ACC112 (cell line): ENCODE measurements around the gene DTNB.
"Not testable (repeated sequence)": the region's sequence is repeated elsewhere in the genome, so short reads cannot be mapped to it uniquely, and the experiment has no call there.

Experiments used
- H2AFZ ChIP-seq: fragments of 200-600 bp; sonication (generic); one replicate; pipeline ENCODE4 v1.6.0; 2017; ENCODE audit warnings: antibody characterized with exemption, low read length; ENCODE audit not compliant: unreplicated experiment
- H3K27ac ChIP-seq: fragments of 200-600 bp; sonication (generic); 2 replicates; pipeline ENCODE4 v1.5.1; 2014; ENCODE audit warnings: low read depth, mild to moderate bottlenecking, antibody characterized with exemption, low read length, moderate library complexity
- H3K27me3 ChIP-seq: fragments of 200-600 bp; sonication (generic); 2 replicates; pipeline ENCODE4 v1.6.1; 2014; ENCODE audit warnings: mild to moderate bottlenecking, antibody characterized with exemption, low read length, moderate library complexity, mixed read lengths; ENCODE audit not compliant: insufficient read depth
- H3K36me3 ChIP-seq: fragments of 200-600 bp; sonication (generic); 2 replicates; pipeline ENCODE4 v1.6.1; 2016; ENCODE audit warnings: mild to moderate bottlenecking, antibody characterized with exemption, low read length, moderate library complexity, mixed read lengths; ENCODE audit not compliant: insufficient read depth
- H3K4me1 ChIP-seq: fragments of 200-600 bp; sonication (generic); one replicate; pipeline ENCODE4 v1.6.1; 2016; ENCODE audit warnings: low read length, mixed read lengths; ENCODE audit not compliant: insufficient read depth, unreplicated experiment, control insufficient read depth
- H3K4me3 ChIP-seq: fragments of 200-600 bp; sonication (generic); 2 replicates; pipeline ENCODE4 v1.5.1; 2014; ENCODE audit warnings: mild to moderate bottlenecking, low read depth, low read length
- H3K79me2 ChIP-seq: fragments of 200-600 bp; sonication (generic); one replicate; pipeline ENCODE4 v1.6.0; 2016; ENCODE audit warnings: low read length; ENCODE audit not compliant: control insufficient read depth, unreplicated experiment, insufficient read depth

The DTNB gene

GRCh38 chr2:25684577-25685473 lies 11.4 kb upstream of the DTNB start:
- Histone ChIP-seq H3K4me1 (peaks cover under 1% of the 10 kb centered on the region), H3K4me3 (no peak overlapping the region), H2AFZ (no peak overlapping the region), H3K36me3 (no peaks in the 10 kb centered on the region), H3K27me3 (no peaks in the 10 kb centered on the region), H3K27ac (no peak overlapping the region), H3K79me2 (no peaks in the 10 kb centered on the region)

- Histone ChIP-seq H3K27ac (no peak overlapping the region), H3K4me1 (no peaks in the 10 kb centered on the region), H2AFZ (no peak overlapping the region), H3K36me3 (no peaks in the 10 kb centered on the region), H3K27me3 (no peaks in the 10 kb centered on the region), H3K79me2 (no peaks in the 10 kb centered on the region), H3K4me3 (no peak overlapping the region)
Measured at GRCh38 chr2:25682082-25682481, 8.7 kb upstream of the DTNB start.

DNA sequence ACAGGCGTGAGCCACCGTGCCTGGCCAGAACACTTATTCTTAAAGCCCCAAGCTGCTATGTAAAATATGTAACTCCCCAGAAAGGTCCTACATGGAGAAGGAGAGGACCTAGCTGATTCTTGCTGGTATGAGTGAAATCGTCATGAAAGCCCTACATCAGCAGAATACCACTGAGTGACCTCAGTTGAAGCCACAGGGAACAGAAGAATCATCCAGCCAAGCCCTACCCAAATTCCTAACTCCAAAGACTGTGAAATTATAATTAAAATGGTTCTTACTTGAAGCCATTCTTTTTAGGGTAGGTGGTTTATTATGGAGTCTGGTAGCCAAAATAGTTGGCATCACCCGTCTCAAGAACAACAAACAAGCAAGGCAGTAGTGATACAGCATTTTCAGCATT lies 4.5 kb upstream of the DTNB start:
- H3K27ac ChIP-seq = no peak overlapping the region
- H3K36me3 ChIP-seq = no peaks in the 10 kb centered on the region
- H3K4me1 ChIP-seq = no peaks in the 10 kb centered on the region
- no peak overlapping the region for H3K4me3 ChIP-seq
- no peaks in the 10 kb centered on the region for H3K79me2 ChIP-seq
- H3K27me3 ChIP-seq = no peaks in the 10 kb centered on the region
- H2AFZ ChIP-seq = no peak overlapping the region

GRCh38 chr2:25674077-25674362 lies 643 bp upstream of the DTNB start:
- Histone ChIP-seq H3K79me2 (peaks cover 21% of the 10 kb centered on the region), H3K27ac (no peak overlapping the region; the same call in 1 of the 2 replicates), H3K27me3 (no peaks in the 10 kb centered on the region), H3K36me3 (no peaks in the 10 kb centered on the region), H3K4me1 (peaks cover 10% of the 10 kb centered on the region), H3K4me3 (peak overlapping the region; percentile 70), H2AFZ (peak overlapping the region; percentile 34)

GRCh38 chr2:25672494-25673299 lies 680 bp downstream of the DTNB start:
- H3K4me1 ChIP-seq = peaks cover 10% of the 10 kb centered on the region
- H2AFZ ChIP-seq = peak overlapping the region; percentile 99
- peak overlapping the region; percentile 97 for H3K4me3 ChIP-seq
- no peaks in the 10 kb centered on the region for H3K27me3 ChIP-seq
- H3K79me2 ChIP-seq = peaks cover 25% of the 10 kb centered on the region
- no peaks in the 10 kb centered on the region for H3K36me3 ChIP-seq
- H3K27ac ChIP-seq = no peak overlapping the region

GRCh38 chr2:25671622-25672021 lies 1.8 kb downstream of the DTNB start:
- Histone ChIP-seq H3K4me1 (peaks cover 10% of the 10 kb centered on the region), H2AFZ (no peak overlapping the region), H3K27ac (no peak overlapping the region), H3K4me3 (peak overlapping the region; percentile 97), H3K36me3 (no peaks in the 10 kb centered on the region), H3K79me2 (peaks cover 25% of the 10 kb centered on the region), H3K27me3 (no peaks in the 10 kb centered on the region)

- no peak overlapping the region for H2AFZ ChIP-seq
- H3K4me3 ChIP-seq = no peak overlapping the region
Measured at GRCh38 chr2:25669520-25669919, 3.9 kb downstream of the DTNB start.

DNA sequence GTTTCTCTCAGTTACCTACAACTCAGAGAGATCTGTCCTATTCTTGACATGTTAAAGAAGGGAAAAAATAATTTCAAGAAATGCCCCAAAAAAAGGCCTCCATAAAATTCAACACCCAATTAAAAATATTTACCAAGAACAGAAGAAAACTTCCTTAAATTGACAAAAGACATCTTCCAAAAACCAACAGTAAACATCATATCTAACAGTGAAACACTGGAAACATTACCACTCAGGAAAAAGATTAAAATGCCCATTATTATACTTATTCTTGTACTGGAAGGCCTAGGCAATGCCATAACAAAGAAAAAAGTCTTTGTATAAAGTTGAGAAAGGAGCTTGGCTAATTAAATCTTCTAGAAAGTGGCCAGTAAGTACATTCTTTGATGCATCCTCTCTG lies 7.2 kb downstream of the DTNB start:
- H3K4me3 ChIP-seq = no peak overlapping the region
- peaks cover 6% of the 10 kb centered on the region for H3K4me1 ChIP-seq
- H3K36me3 ChIP-seq = no peaks in the 10 kb centered on the region
- no peak overlapping the region for H2AFZ ChIP-seq
- H3K27me3 ChIP-seq = no peaks in the 10 kb centered on the region
- H3K79me2 ChIP-seq = peaks cover 20% of the 10 kb centered on the region
- no peak overlapping the region for H3K27ac ChIP-seq

More at GRCh38 chr2:25669520-25669919, 3.9 kb downstream of the DTNB start:
- no peaks in the 10 kb centered on the region for H3K27me3 ChIP-seq
- H3K4me1 ChIP-seq = peaks cover 11% of the 10 kb centered on the region
- no peak overlapping the region for H3K27ac ChIP-seq
- H3K79me2 ChIP-seq = peaks cover 25% of the 10 kb centered on the region
- no peaks in the 10 kb centered on the region for H3K36me3 ChIP-seq

- H3K36me3 ChIP-seq, H3K4me1 ChIP-seq, H3K27ac ChIP-seq, H3K4me3 ChIP-seq, H2AFZ ChIP-seq, H3K27me3 ChIP-seq: not testable (repeated sequence)
- peaks cover 15% of the 10 kb centered on the region for H3K79me2 ChIP-seq
Measured at GRCh38 chr2:25665429-25665828, 7.9 kb downstream of the DTNB start.

DNA sequence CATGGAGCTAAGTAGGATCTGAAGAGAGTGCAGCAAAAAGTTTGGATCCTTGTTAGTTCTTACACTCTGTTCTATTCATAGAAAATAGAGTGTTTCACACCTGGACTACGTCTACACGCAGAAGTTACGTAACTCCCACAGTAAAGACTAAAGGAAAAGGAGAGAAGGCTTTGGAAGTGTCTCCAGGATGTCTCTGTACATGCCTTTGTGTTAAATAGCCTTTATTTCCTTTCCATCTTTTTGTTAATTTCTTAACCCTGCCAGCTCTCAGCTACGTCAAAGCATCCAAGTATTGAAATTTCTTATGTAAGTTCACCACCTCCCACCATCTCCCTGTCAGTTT lies 8.4 kb downstream of the DTNB start:
- Histone ChIP-seq H3K36me3 (no peaks in the 10 kb centered on the region), H3K79me2 (peaks cover 11% of the 10 kb centered on the region), H3K4me1 (peaks cover 6% of the 10 kb centered on the region), H3K27me3 (no peaks in the 10 kb centered on the region), H3K4me3 (no peak overlapping the region), H2AFZ (no peak overlapping the region), H3K27ac (no peak overlapping the region)
